ENCODE measurements around the gene PRICKLE2.

Gene PRICKLE2

GRCh38 chr3:64196236-64196929, 28.9 kb downstream of the PRICKLE2 start:
- no peak for DNase-seq (ENCODE audit: low spot score)
- TF ChIP-seq CTCF (IDR thresholded peaks at IDR 0.05; ENCODE audit: borderline replicate concordance, control extremely low read depth, extremely low read depth, insufficient read depth, missing control alignments) = no peak
- in situ Hi-C loops (cut with MboI; ENCODE audit: low sequenced_read_pairs, unreplicated experiment) = no loop called here

- in situ Hi-C loops (cut with MboI; ENCODE audit: low sequenced_read_pairs, unreplicated experiment) = no loop called here
- no peak for TF ChIP-seq CTCF (IDR thresholded peaks at IDR 0.05; ENCODE audit: borderline replicate concordance, control extremely low read depth, extremely low read depth, insufficient read depth, missing control alignments)
- DNase-seq (ENCODE audit: low spot score) = no peak
Measured at GRCh38 chr3:64195789-64196188, 29.5 kb downstream of the PRICKLE2 start.

GRCh38 chr3:64191822-64192221, 33.4 kb downstream of the PRICKLE2 start:
- in situ Hi-C loops (cut with MboI; ENCODE audit: low sequenced_read_pairs, unreplicated experiment) = no loop called here
- no peak for DNase-seq (ENCODE audit: low spot score)
- TF ChIP-seq CTCF (IDR thresholded peaks at IDR 0.05; ENCODE audit: borderline replicate concordance, control extremely low read depth, extremely low read depth, insufficient read depth, missing control alignments) = no peak

- DNase-seq (ENCODE audit: low spot score) = no peak
- TF ChIP-seq CTCF (IDR thresholded peaks at IDR 0.05; ENCODE audit: borderline replicate concordance, control extremely low read depth, extremely low read depth, insufficient read depth, missing control alignments) = no peak
Measured at GRCh38 chr3:64190517-64191515, 34.5 kb downstream of the PRICKLE2 start.

GRCh38 chr3:64188810-64189560, 36.3 kb downstream of the PRICKLE2 start:
- in situ Hi-C loops (cut with MboI; ENCODE audit: low sequenced_read_pairs, unreplicated experiment) = no loop called here
- no peak for DNase-seq (ENCODE audit: low spot score)

More at GRCh38 chr3:64190517-64191515, 34.5 kb downstream of the PRICKLE2 start:
- in situ Hi-C loops (cut with MboI; ENCODE audit: low sequenced_read_pairs, unreplicated experiment) = no loop called here

More at GRCh38 chr3:64188810-64189560, 36.3 kb downstream of the PRICKLE2 start:
- TF ChIP-seq CTCF (IDR thresholded peaks at IDR 0.05; ENCODE audit: borderline replicate concordance, control extremely low read depth, extremely low read depth, insufficient read depth, missing control alignments) = no peak

Data from GM13976 (cell line).